A673 (cell line): ENCODE data around the gene SEPTIN8. TPM values are rescaled to one million over a fixed set of nuclear protein-coding genes. Genes with fewer than 3 reads are reported as not detected.

ENCODE experiments used
- BruUV-seq: library from RNA; stranded (reverse); fragments of 400-500 nt; replicated peaks from 2 replicates; lab custom pipeline; 2021; lab: Mats Ljungman, UMichigan
- CTCF ChIA-PET: fragments of 300-600 bp; sonication (Branson Sonifier 250); formaldehyde crosslinking; loops from one replicate; lab custom pipeline; 2022; ENCODE audit warnings: antibody characterized with exemption; lab: Charles Lee
- POLR2A ChIA-PET: fragments of 300-600 bp; sonication (Branson Sonifier 250); formaldehyde crosslinking; loops from one replicate; lab custom pipeline; 2022; ENCODE audit warnings: antibody characterized with exemption; ENCODE audit not compliant: low non-redundant PET; lab: Charles Lee
- DNase-seq: peaks from one replicate; pipeline ENCODE4 v3.0.0-alpha.2; 2015; ENCODE audit warnings: low spot score
- H3K27ac ChIP-seq: fragments of 200-600 bp; sonication (generic); 2 replicates; pipeline ENCODE4 v1.5.1; 2016; ENCODE audit warnings: mixed run types, low read depth, mild to moderate bottlenecking, mixed read lengths, antibody characterized with exemption, low read length; ENCODE audit not compliant: poor library complexity, severe bottlenecking
- H3K27me3 ChIP-seq: fragments of 200-600 bp; sonication (generic); replicated peaks from 2 replicates; pipeline ENCODE4 v1.6.1; 2017; ENCODE audit warnings: mixed run types, low read depth, mild to moderate bottlenecking, mixed read lengths, antibody characterized with exemption, low read length; ENCODE audit not compliant: insufficient read depth, poor library complexity
- H3K36me3 ChIP-seq: fragments of 200-600 bp; sonication (generic); 2 replicates; pipeline ENCODE4 v1.6.1; 2016; ENCODE audit warnings: mixed run types, mild to moderate bottlenecking, mixed read lengths, antibody characterized with exemption, low read length; ENCODE audit not compliant: insufficient read depth, poor library complexity, severe bottlenecking
- H3K4me1 ChIP-seq: fragments of 200-600 bp; sonication (generic); 2 replicates; pipeline ENCODE4 v1.6.1; 2017; ENCODE audit warnings: mixed run types, mild to moderate bottlenecking, mixed read lengths, antibody characterized with exemption, low read length; ENCODE audit not compliant: insufficient read depth, poor library complexity, severe bottlenecking
- H3K4me3 ChIP-seq: fragments of 200-600 bp; sonication (generic); 2 replicates; pipeline ENCODE4 v1.5.1; 2016; ENCODE audit warnings: low read depth, mixed run types, mild to moderate bottlenecking, mixed read lengths, low read length; ENCODE audit not compliant: poor library complexity, severe bottlenecking
- H3K9me3 ChIP-seq: fragments of 200-600 bp; sonication (generic); 2 replicates; pipeline ENCODE4 v1.6.1; 2016; ENCODE audit warnings: mixed run types, low read depth, mild to moderate bottlenecking, mixed read lengths, antibody characterized with exemption, low read length; ENCODE audit not compliant: poor library complexity, severe bottlenecking
- CTCF ChIP-seq: fragments of 300-800, 200-600 bp; sonication (generic); conservative IDR thresholded peaks from 2 replicates; pipeline ENCODE4 v1.5.1; 2017; ENCODE audit warnings: low read depth, mild to moderate bottlenecking, antibody characterized with exemption, low read length, moderate library complexity, mixed read lengths
- EZH2 ChIP-seq: fragments of 200-600 bp; sonication (generic); IDR thresholded peaks from 2 replicates; pipeline ENCODE4 v1.6.1; 2017; ENCODE audit warnings: borderline replicate concordance, low read depth, mild to moderate bottlenecking, mixed read lengths, antibody characterized with exemption, low read length; ENCODE audit not compliant: poor library complexity, severe bottlenecking
- intact Hi-C: fragments of 100-400 bp; cut with micrococcal nuclease; formaldehyde crosslinking; loops from one replicate; pipeline ENCODE4 v1.10.0; 2022; ENCODE audit not compliant: unreplicated experiment
- total RNA-seq: library from RNA; stranded (reverse); gene quantifications from 2 replicates; pipeline ENCODE4 v1.2.3, GENCODE V29; 2021

Gene SEPTIN8
- total RNA-seq, 1 experiment from 2014 or later, result 26.4 TPM

GRCh38 chr5:132748522-132749000, 28.5 kb downstream of the SEPTIN8 start:
- H3K9me3 ChIP-seq, result no peaks in the 10 kb centered on the region
- no peaks in the 10 kb centered on the region for H3K36me3 ChIP-seq
- ChIA-PET POLR2A (no interaction called here), CTCF (no interaction called here)
- TF ChIP-seq CTCF, result no peak
- intact Hi-C loops, result no loop called here
- BruUV-seq, result no TSS peak
- H3K4me1 ChIP-seq, result no peaks in the 10 kb centered on the region
- H3K27me3 ChIP-seq, result peaks cover 8% of the 10 kb centered on the region
- H3K4me3 ChIP-seq, result no peak overlapping the region
- no peak overlapping the region for H3K27ac ChIP-seq
- no peak for DNase-seq

GRCh38 chr5:132747616-132748440, 29.2 kb downstream of the SEPTIN8 start:
- Histone ChIP-seq H3K4me3 (peak overlapping the region; percentile 59), H3K27me3 (peaks cover 8% of the 10 kb centered on the region), H3K9me3 (no peaks in the 10 kb centered on the region), H3K27ac (no peak overlapping the region), H3K36me3 (no peaks in the 10 kb centered on the region), H3K4me1 (no peaks in the 10 kb centered on the region)
- CTCF ChIA-PET, result interaction anchor here (0.7 kb wide), 1 partner anchor 80 kb away, joined by 3 read pairs; no protein-coding TSS in a partner anchor
- DNase-seq, result no peak
- POLR2A ChIA-PET, result no interaction called here
- TF ChIP-seq EZH2 (no peak), CTCF (no peak)
- intact Hi-C loops, result loop anchor here (2.0 kb wide), 1 partner anchor 73 kb away; no protein-coding TSS in a partner anchor
- no TSS peak for BruUV-seq

GRCh38 chr5:132746954-132747615, 30.0 kb downstream of the SEPTIN8 start, which contains the start of gene CCNI2:
Gene CCNI2 (plus strand): TSS chr5:132747426. CDS start chr5:132747496, 70 bp downstream.
- Histone ChIP-seq H3K4me1 (no peaks in the 10 kb centered on the region), H3K27ac (no peak within 1 kb of the TSS), H3K27me3 (peaks cover 8% of the 10 kb centered on the region), H3K4me3 (peak within 1 kb of the TSS; percentile 59), H3K36me3 (no peaks in the 10 kb centered on the region), H3K9me3 (no peaks in the 10 kb centered on the region)
- intact Hi-C loops, result loop anchor here (2.0 kb wide), 1 partner anchor 74 kb away; no protein-coding TSS in a partner anchor
- TF ChIP-seq CTCF (peak; percentile 65), EZH2 (no peak)
- BruUV-seq, result no TSS peak
- peak; percentile 32 for DNase-seq
- ChIA-PET POLR2A (no interaction called here), CTCF (interaction anchor here (0.5 to 0.7 kb wide), 2 partner anchors 81 to 1212 kb away, joined by 3 to 7 read pairs; no protein-coding TSS in a partner anchor)
